GM18909 (cell line): ENCODE results near the gene RSPH9.
"Not testable (repeated sequence)": the region's sequence is repeated elsewhere in the genome, so short reads cannot be mapped to it uniquely, and the experiment has no call there.

Experiments
- ATAC-seq: cut with Tn5 transposase; IDR thresholded peaks from one replicate; pipeline ENCODE4 v1.9.1; 2021; ENCODE audit warnings: mild to moderate bottlenecking; ENCODE audit not compliant: unreplicated experiment, poor library complexity

RSPH9 gene

DNA sequence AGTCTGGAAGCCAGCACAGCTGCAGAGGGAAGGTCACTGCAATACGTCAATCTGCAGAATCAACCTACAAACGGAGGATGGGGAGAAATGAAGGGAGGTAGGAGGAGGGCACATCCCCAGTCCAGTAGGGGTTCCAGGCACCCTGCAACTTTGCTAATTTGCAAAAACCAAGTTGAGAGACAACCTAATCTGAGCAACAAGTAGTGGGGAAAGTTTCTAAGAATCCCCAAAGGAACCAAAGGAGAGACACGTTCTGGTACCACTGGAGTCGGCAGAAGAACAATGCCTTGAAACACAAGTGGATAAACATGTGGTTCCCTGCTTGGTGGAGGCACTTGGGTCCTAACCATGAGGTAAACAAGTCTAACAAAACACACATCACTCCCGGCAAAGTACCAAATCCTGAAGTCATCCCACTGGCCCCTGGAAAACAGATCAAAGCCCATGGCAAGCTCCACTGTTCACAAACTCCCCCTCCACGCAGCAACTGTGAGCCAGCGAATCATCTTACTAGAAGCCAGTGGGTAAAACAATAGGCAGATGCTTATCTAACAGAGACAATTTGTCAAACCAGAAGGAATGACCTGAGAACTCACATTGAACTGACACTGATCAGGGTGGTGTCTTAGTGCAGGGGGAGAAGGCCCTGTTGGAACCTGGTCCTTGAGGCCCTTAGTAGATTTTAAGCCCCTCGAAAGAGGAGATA lies 38.0 kb downstream of the RSPH9 start:
- no peak for ATAC-seq

GRCh38 chr6:43683708-43684455 lies 39.0 kb downstream of the RSPH9 start:
- peak; percentile 65 for ATAC-seq

DNA sequence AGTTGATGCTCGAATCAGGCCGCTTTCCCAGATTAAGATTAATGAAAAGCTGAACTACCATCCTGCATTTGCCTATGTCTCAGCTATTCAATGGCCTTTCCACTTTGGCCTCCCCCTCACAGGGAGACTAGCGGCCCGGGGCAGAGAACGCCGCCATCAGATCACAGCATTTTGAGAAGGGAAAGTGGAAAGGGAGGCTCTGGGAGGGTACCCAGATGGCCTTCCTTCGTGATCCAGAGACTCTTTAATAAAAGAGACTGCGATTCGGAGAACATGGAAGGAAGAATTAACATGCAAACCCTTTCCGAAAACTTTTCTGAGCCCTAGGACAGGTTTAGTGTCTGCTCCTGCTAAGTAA lies 42.2 kb downstream of the RSPH9 start:
- no peak for ATAC-seq

- peak; percentile 94 for ATAC-seq
These were observed 42.9 kb downstream of the RSPH9 start, which contains the start of gene MRPS18A for GRCh38 chr6:43687437-43688347. TSS of gene MRPS18A (minus strand) at chr6:43687791. CDS start at chr6:43687779, 12 bp downstream.

DNA sequence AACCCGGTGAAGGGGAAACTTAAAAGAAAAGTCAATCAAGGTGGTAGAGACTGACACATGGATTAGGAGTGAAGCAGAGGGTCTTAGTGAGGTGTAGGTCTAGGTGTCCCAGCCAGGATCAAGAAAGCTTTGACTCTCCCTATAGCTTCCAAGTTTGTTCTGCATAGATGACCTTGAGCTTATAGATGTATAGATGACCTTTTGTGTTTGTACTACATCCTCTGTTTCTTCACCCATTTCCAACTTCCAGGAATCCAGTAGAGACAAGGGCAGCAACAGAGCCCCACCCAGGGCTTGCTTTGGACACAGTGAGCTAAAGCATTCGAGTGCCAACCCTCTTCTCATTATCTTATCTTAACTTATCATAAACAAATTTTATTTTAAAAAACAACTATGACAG lies 44.6 kb downstream of the RSPH9 start:
- ATAC-seq: no peak

GRCh38 chr6:43695215-43695966 lies 50.6 kb downstream of the RSPH9 start:
- no peak for ATAC-seq

DNA sequence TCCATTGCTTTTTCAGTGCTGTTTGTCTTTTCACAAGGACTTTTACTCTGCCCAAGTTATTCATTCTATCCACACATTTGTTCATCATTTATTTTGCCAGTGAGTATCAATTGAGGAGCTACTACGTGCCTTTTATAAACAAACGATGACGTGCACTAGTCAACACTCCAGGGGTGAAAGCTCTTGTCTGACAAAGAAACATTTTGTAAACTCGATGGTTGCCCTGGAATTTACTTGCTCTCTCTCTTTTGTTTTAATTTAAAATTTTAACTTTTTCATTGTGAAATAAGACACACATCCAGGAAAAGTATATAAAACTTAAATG lies 51.1 kb downstream of the RSPH9 start:
- no peak for ATAC-seq

DNA sequence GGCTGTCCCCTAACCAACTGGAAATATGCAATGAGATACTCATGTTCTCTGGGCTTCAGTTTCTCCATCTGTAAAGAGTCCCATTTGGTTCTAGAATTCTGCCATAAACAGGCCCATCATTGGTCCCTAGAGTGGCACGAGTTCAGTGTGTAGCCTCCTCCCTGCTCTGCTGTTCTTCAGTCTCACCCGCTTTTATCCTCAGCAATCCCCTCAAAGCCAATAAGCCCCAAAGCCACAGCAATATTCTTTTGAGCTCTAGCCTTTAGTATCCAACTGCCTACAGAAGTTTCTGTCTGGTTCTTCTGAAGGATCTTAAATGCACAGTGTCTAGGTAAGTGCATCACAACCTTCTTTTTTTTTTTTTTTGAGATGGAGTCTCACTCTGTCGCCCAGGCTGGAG lies 52.6 kb downstream of the RSPH9 start:
- ATAC-seq: no peak

- no peak for ATAC-seq
These were observed 53.9 kb downstream of the RSPH9 start for GRCh38 chr6:43698584-43699349.

GRCh38 chr6:43699564-43700186 lies 54.8 kb downstream of the RSPH9 start:
- no peak for ATAC-seq

- not testable (repeated sequence) for ATAC-seq
These were observed 56.2 kb downstream of the RSPH9 start for GRCh38 chr6:43700939-43701560.

- ATAC-seq: no peak
These were observed 57.3 kb downstream of the RSPH9 start for GRCh38 chr6:43702171-43702533.

DNA sequence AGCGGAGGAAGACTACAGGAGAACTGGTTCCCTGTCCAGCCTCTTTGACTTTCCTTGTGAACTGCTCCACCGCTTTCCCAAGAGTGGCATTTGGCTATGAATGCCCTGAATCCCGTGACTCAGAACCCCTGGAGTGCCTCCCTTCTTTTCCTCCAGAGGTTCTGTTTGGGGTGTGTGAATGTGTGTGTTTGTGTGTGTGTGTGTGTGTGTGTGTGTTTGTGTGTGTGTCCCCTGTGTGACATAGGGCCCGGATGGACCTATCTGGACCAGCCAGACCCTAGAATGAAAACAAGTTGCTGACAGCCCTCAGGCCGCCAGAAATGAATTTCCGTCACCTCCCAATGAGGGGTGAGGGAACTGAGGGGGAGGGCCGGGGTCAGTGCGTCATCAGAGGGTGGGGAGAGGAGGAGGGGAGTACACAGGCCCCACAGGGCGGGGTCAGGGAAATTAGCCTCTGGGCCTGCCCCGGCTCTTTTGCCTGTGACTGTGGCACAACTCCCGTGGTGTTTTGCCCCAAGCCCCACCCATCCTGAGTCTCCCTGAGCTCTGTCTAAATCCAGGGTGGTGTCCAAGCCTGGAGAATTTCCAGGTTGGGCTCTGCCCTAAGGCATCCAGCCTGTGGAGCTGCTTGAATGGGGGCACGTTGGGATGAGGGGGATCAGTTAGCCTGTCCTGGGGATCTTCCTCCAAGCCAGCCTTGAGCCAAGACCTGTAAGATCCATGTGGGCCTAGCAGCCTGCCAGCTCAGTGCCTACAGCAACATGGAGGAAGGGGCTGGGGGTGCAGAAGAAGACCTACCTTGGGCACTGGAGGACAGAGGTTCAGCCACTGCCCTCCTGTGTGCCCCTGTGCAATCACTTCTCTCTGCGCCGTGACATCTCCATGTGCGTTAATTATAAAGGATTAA lies 58.0 kb downstream of the RSPH9 start:
- peak; percentile 59 for ATAC-seq

DNA sequence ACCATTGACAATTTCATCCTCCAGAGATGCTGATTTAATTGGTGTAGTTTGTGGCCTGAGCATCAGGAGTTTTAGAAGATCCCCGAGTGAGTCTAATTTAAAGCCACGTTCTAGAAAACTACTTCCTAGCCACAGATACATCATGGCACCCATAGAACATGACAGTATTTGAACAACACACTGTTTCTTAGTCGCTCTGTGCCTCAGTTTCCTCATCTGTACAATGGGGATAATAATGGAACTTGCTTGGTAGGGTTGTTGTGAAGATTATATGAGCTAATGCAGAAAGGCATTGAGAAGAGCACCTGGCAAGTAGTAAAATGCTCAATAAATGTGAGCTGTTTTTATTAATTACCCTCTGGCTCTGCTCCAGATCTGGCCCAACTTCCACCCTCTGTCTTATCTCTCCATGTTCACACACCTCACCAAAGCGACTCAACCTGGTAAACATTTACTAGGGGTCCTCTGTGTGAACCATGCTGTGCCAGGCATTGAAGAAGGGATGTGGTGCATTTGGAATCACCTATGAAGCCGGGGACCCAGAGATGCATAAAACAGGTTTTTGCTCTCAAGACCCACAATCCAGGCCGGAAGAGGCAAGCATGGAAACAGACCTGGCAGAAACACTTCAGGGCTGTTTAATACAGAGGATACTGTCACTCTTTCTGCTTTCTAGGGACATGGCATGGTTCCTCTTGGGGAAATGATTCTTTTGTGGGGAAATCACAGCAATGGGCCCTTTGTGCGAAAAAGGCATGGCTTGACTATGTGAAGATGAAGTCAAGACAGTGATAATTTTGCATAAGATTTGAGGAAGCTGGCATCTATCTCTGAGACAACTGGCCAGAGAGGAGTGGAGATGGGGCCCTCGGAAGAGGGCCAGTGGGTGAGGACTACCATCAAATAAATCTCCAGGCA lies 58.9 kb downstream of the RSPH9 start:
- ATAC-seq: no peak

GRCh38 chr6:43705996-43706395 lies 61.2 kb downstream of the RSPH9 start:
- no peak for ATAC-seq

DNA sequence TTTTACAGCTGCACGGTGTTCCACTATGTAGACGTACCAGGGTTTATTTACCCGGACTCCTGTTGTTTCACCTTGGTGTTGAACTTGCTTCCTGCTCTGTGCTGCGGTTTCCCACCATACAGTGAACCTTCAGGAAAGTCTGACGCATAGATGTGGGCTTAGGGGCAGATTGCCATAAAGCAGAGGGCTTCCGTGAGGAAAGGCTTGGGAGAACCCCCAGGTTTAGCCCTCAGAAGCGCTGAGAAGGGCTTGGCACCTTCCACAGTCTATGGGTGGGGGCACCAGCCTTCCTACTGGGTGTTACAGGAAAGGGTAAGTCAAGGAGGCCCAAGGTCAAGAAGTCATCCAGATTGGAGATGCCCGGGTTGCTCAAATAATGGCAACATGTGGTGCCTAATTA lies 62.0 kb downstream of the RSPH9 start:
- ATAC-seq: no peak

- no peak for ATAC-seq
These were observed 62.4 kb downstream of the RSPH9 start for GRCh38 chr6:43707269-43707668.
